OCI-LY3 (cell line): ENCODE measurements around the gene NR2C2AP.

ENCODE experiments used
- H2AFZ ChIP-seq: fragments of 200-600, 300-600 bp; shearing (Covaris generic); 2 replicates; pipeline ENCODE4 v1.6.0; 2014; ENCODE audit warnings: antibody characterized with exemption, low read depth, low read length
- H3K27ac ChIP-seq: fragments of 200-600, 300-600 bp; sonication (generic); 2 replicates; pipeline ENCODE4 v1.5.1; 2014; ENCODE audit warnings: mild to moderate bottlenecking, low read length, moderate library complexity, mixed read lengths
- H3K27me3 ChIP-seq: fragments of 200-600, 300-600 bp; sonication (generic); 2 replicates; pipeline ENCODE4 v1.6.1; 2014; ENCODE audit warnings: low read depth, low read length, mixed read lengths
- H3K36me3 ChIP-seq: fragments of 200-600, 300-600 bp; sonication (generic); replicated peaks from 2 replicates; pipeline ENCODE3; 2014; ENCODE audit warnings: low read depth, low read length, mixed read lengths
- H3K4me1 ChIP-seq: fragments of 300-600, 200-600 bp; sonication (generic); 2 replicates; pipeline ENCODE4 v1.6.1; 2014; ENCODE audit warnings: low read length, mixed read lengths
- H3K4me2 ChIP-seq: fragments of 200-600, 300-600 bp; sonication (generic); 2 replicates; pipeline ENCODE4 v1.6.1; 2014; ENCODE audit warnings: low read length, mixed read lengths
- H3K4me3 ChIP-seq: fragments of 300-600, 200-600 bp; sonication (generic); 2 replicates; pipeline ENCODE4 v1.5.1; 2014; ENCODE audit warnings: antibody characterized with exemption, mild to moderate bottlenecking, low read length, moderate library complexity
- H3K79me2 ChIP-seq: fragments of 300-600, 200-600 bp; shearing (Covaris generic); 2 replicates; pipeline ENCODE4 v1.6.1; 2014; ENCODE audit warnings: mild to moderate bottlenecking, low read length, mixed read lengths
- H3K9ac ChIP-seq: fragments of 300-600, 200-600 bp; shearing (Covaris generic); 2 replicates; pipeline ENCODE4 v1.6.0; 2014; ENCODE audit warnings: mild to moderate bottlenecking, low read length, moderate library complexity
- H3K9me3 ChIP-seq: fragments of 200-600, 300-600 bp; shearing (Covaris generic); 2 replicates; pipeline ENCODE4 v1.6.1; 2014; ENCODE audit warnings: low read length, mixed read lengths; ENCODE audit not compliant: insufficient read depth
- H4K20me1 ChIP-seq: fragments of 200-600, 300-600 bp; sonication (generic); 2 replicates; pipeline ENCODE4 v1.6.1; 2016; ENCODE audit warnings: low read length, mixed read lengths; ENCODE audit not compliant: insufficient read depth
- EZH2phosphoT487 ChIP-seq: fragments of 200-600 bp; shearing (Covaris generic); IDR thresholded peaks from 2 replicates; pipeline ENCODE4 v1.6.1; 2018; ENCODE audit warnings: antibody characterized with exemption, mixed run types, low read depth
- TF ChIP-seq, protein P1 (sequence below): fragments of 200-600, 300-600 bp; sonication (generic); IDR thresholded peaks from 2 replicates; pipeline ENCODE4 v1.5.1; 2014; ENCODE audit warnings: antibody characterized with exemption, low read length, low read depth

Gene NR2C2AP

DNA sequence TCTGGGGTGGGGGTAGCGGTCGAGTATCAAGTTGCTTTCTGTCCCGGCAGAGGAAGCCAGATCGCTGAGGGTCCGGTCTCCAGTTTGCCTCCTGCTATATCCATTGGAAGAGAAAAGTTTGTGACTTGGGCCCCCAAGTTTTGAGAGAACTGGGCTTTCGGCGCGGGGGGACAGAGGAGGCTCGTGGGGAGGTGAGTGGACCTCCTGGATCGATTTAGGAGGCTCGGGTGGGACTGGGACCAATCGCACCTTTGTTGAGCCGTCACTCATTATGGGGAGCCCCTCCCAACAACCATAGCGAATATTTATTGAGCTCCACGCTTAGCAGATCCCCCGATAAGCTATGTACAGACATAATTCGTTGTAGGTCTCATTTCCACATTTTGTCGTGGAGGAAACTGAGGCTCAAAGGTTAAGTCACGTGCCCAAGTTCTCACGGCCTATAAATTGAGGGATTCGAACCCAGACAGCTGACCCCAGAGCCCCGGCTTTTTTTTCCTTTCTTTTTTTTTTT, 10.2 kb downstream of the NR2C2AP start:
- H3K79me2 ChIP-seq = peaks cover 54% of the 10 kb centered on the region
- H3K27ac ChIP-seq = peak overlapping the region; percentile 79

GRCh38 chr19:19192078-19192882, 10.9 kb downstream of the NR2C2AP start, which contains the start of the genes BORCS8 and RFXANK:
Gene BORCS8 (minus strand): TSS chr19:19192152. CDS start chr19:19192117, 35 bp downstream.
Gene RFXANK (plus strand): TSS chr19:19192258. CDS start chr19:19193947, 1,689 bp downstream.
- Histone ChIP-seq H3K79me2 (peaks cover 54% of the 10 kb centered on the region), H3K27ac (peak within 1 kb of the TSS; percentile 96), H2AFZ (peak within 1 kb of the TSS; percentile 95), H3K9ac (peak within 1 kb of the TSS; percentile 100), H4K20me1 (no peaks in the 10 kb centered on the region), H3K4me3 (peak within 1 kb of the TSS; percentile 94), H3K4me1 (peaks cover 14% of the 10 kb centered on the region), H3K36me3 (peaks cover 26% of the 10 kb centered on the region), H3K27me3 (no peaks in the 10 kb centered on the region), H3K9me3 (no peaks in the 10 kb centered on the region), H3K4me2 (peak within 1 kb of the TSS; percentile 93)
- TF ChIP-seq, protein P1, sequence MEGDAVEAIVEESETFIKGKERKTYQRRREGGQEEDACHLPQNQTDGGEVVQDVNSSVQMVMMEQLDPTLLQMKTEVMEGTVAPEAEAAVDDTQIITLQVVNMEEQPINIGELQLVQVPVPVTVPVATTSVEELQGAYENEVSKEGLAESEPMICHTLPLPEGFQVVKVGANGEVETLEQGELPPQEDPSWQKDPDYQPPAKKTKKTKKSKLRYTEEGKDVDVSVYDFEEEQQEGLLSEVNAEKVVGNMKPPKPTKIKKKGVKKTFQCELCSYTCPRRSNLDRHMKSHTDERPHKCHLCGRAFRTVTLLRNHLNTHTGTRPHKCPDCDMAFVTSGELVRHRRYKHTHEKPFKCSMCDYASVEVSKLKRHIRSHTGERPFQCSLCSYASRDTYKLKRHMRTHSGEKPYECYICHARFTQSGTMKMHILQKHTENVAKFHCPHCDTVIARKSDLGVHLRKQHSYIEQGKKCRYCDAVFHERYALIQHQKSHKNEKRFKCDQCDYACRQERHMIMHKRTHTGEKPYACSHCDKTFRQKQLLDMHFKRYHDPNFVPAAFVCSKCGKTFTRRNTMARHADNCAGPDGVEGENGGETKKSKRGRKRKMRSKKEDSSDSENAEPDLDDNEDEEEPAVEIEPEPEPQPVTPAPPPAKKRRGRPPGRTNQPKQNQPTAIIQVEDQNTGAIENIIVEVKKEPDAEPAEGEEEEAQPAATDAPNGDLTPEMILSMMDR = no peak
- no peak for TF ChIP-seq EZH2phosphoT487

More for the DNA sequence above, 10.2 kb downstream of the NR2C2AP start:
- Histone ChIP-seq H3K9me3 (no peaks in the 10 kb centered on the region), H3K9ac (peak overlapping the region; percentile 98), H2AFZ (peak overlapping the region; percentile 92), H3K36me3 (peaks cover 28% of the 10 kb centered on the region), H3K4me2 (peak overlapping the region; percentile 93), H3K4me1 (peaks cover 14% of the 10 kb centered on the region), H3K27me3 (no peaks in the 10 kb centered on the region), H3K4me3 (peak overlapping the region; percentile 94), H4K20me1 (no peaks in the 10 kb centered on the region)
- TF ChIP-seq EZH2phosphoT487 = no peak
- TF ChIP-seq, protein P1 = no peak

- TF ChIP-seq EZH2phosphoT487 = no peak
- TF ChIP-seq, protein P1 = no peak
- Histone ChIP-seq H3K4me1 (peaks cover 16% of the 10 kb centered on the region), H3K79me2 (peaks cover 57% of the 10 kb centered on the region), H4K20me1 (no peaks in the 10 kb centered on the region), H3K4me2 (peak overlapping the region; percentile 85), H2AFZ (peak overlapping the region; percentile 17; the same call in 1 of the 2 replicates), H3K4me3 (peak overlapping the region; percentile 94), H3K9ac (peak overlapping the region; percentile 100), H3K36me3 (peaks cover 24% of the 10 kb centered on the region), H3K27me3 (no peaks in the 10 kb centered on the region), H3K27ac (peak overlapping the region; percentile 96), H3K9me3 (peaks cover 3% of the 10 kb centered on the region)
Measured at GRCh38 chr19:19191768-19192077, 11.5 kb downstream of the NR2C2AP start.

DNA sequence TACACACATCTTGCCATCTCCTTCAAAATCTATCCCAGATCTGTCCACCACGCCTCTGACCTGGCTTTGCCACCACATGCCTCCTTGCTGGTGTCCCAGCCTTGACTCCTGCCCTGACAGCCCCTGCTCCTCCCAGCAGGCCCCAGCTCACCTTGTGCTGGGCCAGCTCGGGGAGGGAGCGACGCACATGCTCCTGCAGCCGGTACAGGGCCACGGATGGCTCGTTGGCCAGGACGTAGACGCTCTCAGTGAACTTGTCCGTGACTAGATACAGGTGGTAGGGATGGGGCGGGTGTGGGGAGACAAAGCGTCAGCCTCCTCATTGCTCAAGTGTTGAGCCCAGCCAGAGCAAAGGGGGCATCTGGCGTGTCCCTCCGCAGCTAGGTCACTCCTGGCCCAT, 16.5 kb downstream of the NR2C2AP start:
- TF ChIP-seq EZH2phosphoT487 = no peak
- TF ChIP-seq, protein P1 = no peak
- peak overlapping the region; percentile 42 for H3K27ac ChIP-seq

More for the DNA sequence above, 16.5 kb downstream of the NR2C2AP start:
- peaks cover 25% of the 10 kb centered on the region for H3K4me1 ChIP-seq
- peaks cover 37% of the 10 kb centered on the region for H3K79me2 ChIP-seq
- no peaks in the 10 kb centered on the region for H4K20me1 ChIP-seq
- no peak overlapping the region for H3K9ac ChIP-seq
- no peak overlapping the region for H3K4me2 ChIP-seq
- H3K4me3 ChIP-seq = no peak overlapping the region
- H2AFZ ChIP-seq = no peak overlapping the region
- H3K27me3 ChIP-seq = no peaks in the 10 kb centered on the region
- H3K36me3 ChIP-seq = peaks cover 42% of the 10 kb centered on the region
- peaks cover 5% of the 10 kb centered on the region for H3K9me3 ChIP-seq
